GM10266 (cell line): ENCODE measurements around the gene FANCL.

Source experiments
- DNase-seq: peaks from one replicate; pipeline ENCODE4 v3.0.0; 2012; ENCODE audit errors: extremely low spot score
- TF ChIP-seq, protein P1 (sequence below): IDR thresholded peaks from 2 replicates; pipeline ENCODE4 v1.5.1; 2012; ENCODE audit warnings: mild to moderate bottlenecking, low read depth; ENCODE audit not compliant: control insufficient read depth, insufficient read depth; ENCODE audit errors: missing control alignments

The FANCL gene

DNA sequence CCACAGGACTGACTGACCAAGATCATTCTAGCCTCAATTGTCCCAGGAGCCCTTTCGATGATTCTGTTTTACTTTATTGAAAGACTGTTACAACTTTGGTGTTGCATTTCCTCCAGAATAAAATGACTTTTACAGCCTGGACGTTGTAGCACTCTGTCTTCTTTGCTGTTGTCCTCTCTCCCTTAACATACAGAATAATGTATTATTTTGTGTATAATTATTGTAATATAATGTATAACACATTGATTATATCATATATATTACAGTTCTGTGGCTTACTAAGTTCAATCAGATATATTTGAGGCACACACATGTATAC, 380 bp upstream of the FANCL start:
- no peak for DNase-seq
- TF ChIP-seq, protein P1, sequence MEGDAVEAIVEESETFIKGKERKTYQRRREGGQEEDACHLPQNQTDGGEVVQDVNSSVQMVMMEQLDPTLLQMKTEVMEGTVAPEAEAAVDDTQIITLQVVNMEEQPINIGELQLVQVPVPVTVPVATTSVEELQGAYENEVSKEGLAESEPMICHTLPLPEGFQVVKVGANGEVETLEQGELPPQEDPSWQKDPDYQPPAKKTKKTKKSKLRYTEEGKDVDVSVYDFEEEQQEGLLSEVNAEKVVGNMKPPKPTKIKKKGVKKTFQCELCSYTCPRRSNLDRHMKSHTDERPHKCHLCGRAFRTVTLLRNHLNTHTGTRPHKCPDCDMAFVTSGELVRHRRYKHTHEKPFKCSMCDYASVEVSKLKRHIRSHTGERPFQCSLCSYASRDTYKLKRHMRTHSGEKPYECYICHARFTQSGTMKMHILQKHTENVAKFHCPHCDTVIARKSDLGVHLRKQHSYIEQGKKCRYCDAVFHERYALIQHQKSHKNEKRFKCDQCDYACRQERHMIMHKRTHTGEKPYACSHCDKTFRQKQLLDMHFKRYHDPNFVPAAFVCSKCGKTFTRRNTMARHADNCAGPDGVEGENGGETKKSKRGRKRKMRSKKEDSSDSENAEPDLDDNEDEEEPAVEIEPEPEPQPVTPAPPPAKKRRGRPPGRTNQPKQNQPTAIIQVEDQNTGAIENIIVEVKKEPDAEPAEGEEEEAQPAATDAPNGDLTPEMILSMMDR: no peak

GRCh38 chr2:58239243-58239925, 1.7 kb downstream of the FANCL start:
- no peak for DNase-seq
- TF ChIP-seq, protein P1: no peak

GRCh38 chr2:58237741-58238140, 3.4 kb downstream of the FANCL start:
- DNase-seq: no peak
- TF ChIP-seq, protein P1: no peak

DNA sequence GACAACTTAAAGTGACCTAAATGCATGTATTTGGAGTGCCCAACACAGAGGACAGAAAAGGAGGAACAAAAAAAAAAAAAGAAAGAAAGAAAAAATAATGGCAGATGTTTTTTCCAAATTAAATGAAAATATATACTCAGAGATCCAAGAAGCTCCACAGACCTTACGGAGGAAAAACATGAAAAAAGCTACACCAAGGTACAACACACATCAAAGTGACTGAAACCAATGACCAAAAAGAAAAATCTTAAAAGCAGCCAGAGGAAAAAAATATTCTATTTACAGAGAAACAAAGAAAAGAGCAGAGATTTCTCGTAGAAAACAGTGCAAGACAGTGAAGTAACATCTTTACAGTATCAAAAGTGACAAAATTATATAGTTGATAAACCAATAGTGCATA, 5.1 kb downstream of the FANCL start:
- TF ChIP-seq, protein P1: no peak
- no peak for DNase-seq

- DNase-seq: no peak
- TF ChIP-seq, protein P1: no peak
These were observed 6.0 kb downstream of the FANCL start for GRCh38 chr2:58235170-58235569.

DNA sequence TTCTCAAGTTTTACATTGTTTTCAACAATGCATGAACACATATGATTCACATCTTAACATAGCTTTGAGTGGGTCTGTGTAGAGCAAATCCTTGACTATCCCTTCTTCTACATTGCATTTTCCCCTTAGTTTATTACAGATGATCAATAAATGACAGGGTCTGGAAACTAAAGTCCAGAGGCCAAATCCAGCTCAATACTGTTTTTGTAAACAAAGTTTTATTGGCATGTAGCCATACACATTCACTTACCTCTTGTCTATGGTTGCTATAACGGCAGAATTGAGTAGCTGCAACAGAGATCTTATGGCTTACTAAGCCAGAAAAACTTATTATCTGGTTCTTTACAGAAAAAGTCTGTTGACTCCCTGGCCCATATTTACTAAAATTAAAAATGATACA, 12.8 kb downstream of the FANCL start:
- no peak for DNase-seq
- TF ChIP-seq, protein P1: no peak

GRCh38 chr2:58227171-58227917, 13.8 kb downstream of the FANCL start:
- DNase-seq: no peak
- TF ChIP-seq, protein P1: no peak
